Brain microvascular endothelial cell (primary cell): ENCODE data around the gene NXNL1.

Source experiments
- DNase-seq: peaks from one replicate; pipeline ENCODE4 v3.0.0-alpha.2; 2020
- H3K27ac ChIP-seq: fragments of 250-450 bp; sonication (Bioruptor Pico); 2 replicates; pipeline ENCODE4 v1.5.1; 2020; ENCODE audit warnings: mild to moderate bottlenecking, moderate library complexity
- H3K27me3 ChIP-seq: fragments of 250-450 bp; sonication (Bioruptor Pico); replicated peaks from 2 replicates; pipeline ENCODE4 v1.5.1; 2020; ENCODE audit warnings: mild to moderate bottlenecking
- H3K36me3 ChIP-seq: fragments of 250-450 bp; sonication (Bioruptor Pico); replicated peaks from 2 replicates; pipeline ENCODE4 v1.5.1; 2020; ENCODE audit warnings: mild to moderate bottlenecking
- H3K4me3 ChIP-seq: 2 replicates; pipeline ENCODE4 v1.5.1; 2011; ENCODE audit warnings: low read depth, mild to moderate bottlenecking, control low read depth, low read length, moderate library complexity
- CTCF ChIP-seq: IDR thresholded peaks from 2 replicates; pipeline ENCODE4 v1.5.1; 2011; ENCODE audit warnings: low read depth, mild to moderate bottlenecking, moderate library complexity, low read length, control low read depth, inconsistent platforms; ENCODE audit errors: missing control alignments
- in situ Hi-C: cut with HindIII; loops from 2 replicates; pipeline ENCODE4 v1.10.0; 2017; ENCODE audit warnings: low sequenced_read_pairs, low pct_ligation_motif_present

The NXNL1 gene

DNA sequence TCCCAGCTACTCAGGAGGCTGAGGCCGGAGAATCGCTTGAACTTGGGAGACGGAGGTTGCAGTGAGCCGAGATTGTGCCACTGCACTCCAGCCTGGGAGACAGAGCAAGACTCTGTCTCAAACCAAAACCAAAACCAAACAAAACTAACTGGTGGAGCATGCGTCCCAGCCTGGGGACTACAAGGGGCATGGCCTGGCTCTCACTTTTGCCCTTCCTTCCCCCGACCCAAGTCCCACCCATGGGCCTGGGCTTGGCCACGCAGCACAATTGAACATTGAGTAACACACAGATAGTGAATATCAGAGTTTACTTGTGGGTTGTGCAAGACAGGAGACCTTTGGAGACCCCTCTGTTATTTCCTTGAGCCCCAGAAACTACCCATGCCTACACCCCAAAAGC lies 25.5 kb downstream of the NXNL1 start:
- no peak for TF ChIP-seq CTCF
- Histone ChIP-seq H3K4me3 (no peak overlapping the region), H3K36me3 (no peaks in the 10 kb centered on the region), H3K27ac (no peak overlapping the region), H3K27me3 (no peaks in the 10 kb centered on the region)
- in situ Hi-C loops, result no loop called here
- no peak for DNase-seq

DNA sequence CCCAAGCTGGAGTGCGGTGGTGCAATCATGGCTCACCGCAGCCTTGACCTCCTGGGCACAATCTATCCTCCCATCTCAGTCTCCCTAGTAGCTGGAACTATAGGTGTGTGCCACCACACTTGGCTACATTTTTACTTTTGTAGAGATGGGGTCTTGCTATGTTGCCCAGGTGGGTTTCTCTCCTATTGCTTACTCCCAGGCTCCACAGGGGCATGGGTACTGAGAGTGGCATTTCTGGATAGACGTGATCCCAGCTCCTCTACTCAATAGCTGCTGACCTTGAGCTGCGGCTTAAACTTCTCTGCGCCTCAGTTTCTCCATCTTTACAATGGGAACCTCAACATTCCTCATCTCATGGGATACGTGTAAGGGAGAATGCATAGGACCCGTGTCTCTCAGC lies 29.3 kb downstream of the NXNL1 start:
- TF ChIP-seq CTCF, result no peak
- in situ Hi-C loops, result no loop called here

GRCh38 chr19:17429641-17430113 lies 31.0 kb downstream of the NXNL1 start:
- H3K27me3 ChIP-seq, result no peaks in the 10 kb centered on the region
- no peak overlapping the region for H3K4me3 ChIP-seq
- in situ Hi-C loops, result no loop called here
- TF ChIP-seq CTCF, result no peak
- H3K27ac ChIP-seq, result no peak overlapping the region
- no peak for DNase-seq
- H3K36me3 ChIP-seq, result no peaks in the 10 kb centered on the region

More for the DNA sequence above, 29.3 kb downstream of the NXNL1 start:
- DNase-seq, result no peak
- H3K4me3 ChIP-seq, result no peak overlapping the region
- H3K36me3 ChIP-seq, result no peaks in the 10 kb centered on the region
- no peak overlapping the region for H3K27ac ChIP-seq
- no peaks in the 10 kb centered on the region for H3K27me3 ChIP-seq

- H3K27me3 ChIP-seq, result no peaks in the 10 kb centered on the region
- no peaks in the 10 kb centered on the region for H3K36me3 ChIP-seq
- in situ Hi-C loops, result no loop called here
- peak; percentile 76 for TF ChIP-seq CTCF
- peak; percentile 24 for DNase-seq
- no peak overlapping the region for H3K27ac ChIP-seq
- H3K4me3 ChIP-seq, result no peak overlapping the region
Observed at GRCh38 chr19:17424743-17425365, 35.9 kb downstream of the NXNL1 start.

- no peak for TF ChIP-seq CTCF
- Histone ChIP-seq H3K27ac (no peak overlapping the region), H3K27me3 (no peaks in the 10 kb centered on the region), H3K36me3 (no peaks in the 10 kb centered on the region), H3K4me3 (no peak overlapping the region)
- DNase-seq, result no peak
- in situ Hi-C loops, result no loop called here
Observed at GRCh38 chr19:17423429-17424208, 37.1 kb downstream of the NXNL1 start.
